GM18909 (cell line): ENCODE measurements around the gene FNDC3B.

Experiments used
- ATAC-seq: cut with Tn5 transposase; IDR thresholded peaks from one replicate; pipeline ENCODE4 v1.9.1; 2021; ENCODE audit warnings: mild to moderate bottlenecking; ENCODE audit not compliant: unreplicated experiment, poor library complexity

FNDC3B gene

DNA sequence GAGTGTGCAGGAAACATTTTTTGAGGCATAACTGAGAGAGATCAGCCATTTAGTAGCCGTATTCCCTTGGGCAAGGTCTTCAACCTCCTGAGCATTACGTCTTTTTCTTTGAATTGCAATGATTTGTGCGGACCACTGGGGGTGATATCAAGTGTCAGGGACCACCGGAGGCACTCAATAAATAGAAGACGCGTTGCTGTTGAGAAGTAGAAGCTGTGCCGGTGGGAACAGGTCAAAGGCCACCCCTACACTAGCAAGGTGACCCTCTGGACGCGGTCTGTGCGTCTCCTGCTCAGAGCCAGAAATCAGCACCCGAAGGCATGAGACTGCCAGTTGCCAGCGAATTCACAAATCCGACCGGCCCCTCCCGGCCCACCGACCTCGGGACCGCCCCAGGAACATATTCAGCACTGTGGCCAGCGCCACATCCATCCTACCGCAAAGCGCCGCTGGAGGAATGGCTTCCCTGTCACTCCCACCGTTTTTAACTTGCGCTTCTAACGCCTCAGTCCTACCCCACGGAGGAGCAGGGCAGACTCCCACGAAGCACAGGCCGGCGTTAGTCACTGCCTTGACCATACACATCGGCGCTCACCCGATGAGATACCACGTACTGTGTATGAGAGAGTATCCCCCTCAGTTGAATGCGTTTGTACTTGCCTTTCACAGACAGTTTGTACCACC lies 410.2 kb downstream of the FNDC3B start:
- ATAC-seq = no peak
